Smooth muscle cell (in vitro differentiated cells): Measurements from ENCODE around the gene OLFM4. TPM values are rescaled to one million over a fixed set of nuclear protein-coding genes. Genes with fewer than 3 reads are reported as not detected.

Experiments used
- DNase-seq: peaks from one replicate; lab custom pipeline; 2025; ENCODE audit not compliant: unreplicated experiment; lab: John Stamatoyannopoulos, UW
- H2AFZ ChIP-seq: fragments of 200-600 bp; sonication (generic); 2 replicates; pipeline ENCODE4 v1.6.0; 2016; ENCODE audit warnings: antibody characterized with exemption, low read depth, mild to moderate bottlenecking
- H3F3A ChIP-seq: fragments of 200-600 bp; sonication (generic); 2 replicates; pipeline ENCODE4 v1.6.0; 2017; ENCODE audit warnings: antibody characterized with exemption, low read depth
- H3K27ac ChIP-seq: fragments of 200-600 bp; sonication (generic); 2 replicates; pipeline ENCODE4 v1.5.1; 2016; ENCODE audit warnings: low read depth, mild to moderate bottlenecking
- H3K27me3 ChIP-seq: fragments of 200-600 bp; sonication (generic); 2 replicates; pipeline ENCODE4 v1.6.1; 2016; ENCODE audit warnings: low read depth, mild to moderate bottlenecking
- H3K36me3 ChIP-seq: fragments of 200-600 bp; sonication (generic); 2 replicates; pipeline ENCODE4 v1.5.1; 2016; ENCODE audit warnings: low read depth
- H3K4me1 ChIP-seq: fragments of 200-600 bp; sonication (generic); 2 replicates; pipeline ENCODE4 v1.5.1; 2016; ENCODE audit warnings: low read depth
- H3K4me2 ChIP-seq: fragments of 200-600 bp; sonication (generic); 2 replicates; pipeline ENCODE4 v1.6.0; 2016; ENCODE audit warnings: mild to moderate bottlenecking
- H3K4me3 ChIP-seq: fragments of 200-600 bp; sonication (generic); 2 replicates; pipeline ENCODE4 v1.5.1; 2016; ENCODE audit warnings: mild to moderate bottlenecking
- H3K79me2 ChIP-seq: fragments of 200-600 bp; sonication (generic); 2 replicates; pipeline ENCODE4 v1.6.0; 2016; ENCODE audit warnings: low read depth, mild to moderate bottlenecking
- H3K9ac ChIP-seq: fragments of 200-600 bp; sonication (generic); 2 replicates; pipeline ENCODE4 v1.6.0; 2016; ENCODE audit warnings: low read depth
- H3K9me3 ChIP-seq: fragments of 200-600 bp; sonication (generic); replicated peaks from 2 replicates; pipeline ENCODE4 v1.5.1; 2016; ENCODE audit warnings: low read depth
- H4K20me1 ChIP-seq: fragments of 200-600 bp; sonication (generic); 2 replicates; pipeline ENCODE4 v1.6.0; 2016; ENCODE audit warnings: low read depth
- WGBS: methylation state at CpG from one replicate; pipeline ENCODE4 v1.1.7; 2016; ENCODE audit warnings: low lambda C conversion rate; 5-methylcytosine and 5-hydroxymethylcytosine counted together
- polyA plus RNA-seq: library from polyadenylated mRNA; unstranded; fragments of >200 nt; fragmentation: Nextera tagmentation; extraction: Ambion mirVana; gene quantifications from 2 replicates; pipeline ENCODE4 v1.2.1, GENCODE V29; 2016
- total RNA-seq: library from RNA; depleted of rRNA; stranded (reverse); fragments of >200 nt; gene quantifications from 2 replicates; pipeline ENCODE4 v1.2.3, GENCODE V29; 2014
- TF ChIP-seq, protein P1 (sequence below): fragments of 200-600 bp; sonication (generic); IDR thresholded peaks from 2 replicates; pipeline ENCODE4 v1.5.1; 2017; ENCODE audit warnings: borderline replicate concordance, mild to moderate bottlenecking, antibody characterized with exemption; ENCODE audit not compliant: insufficient read depth, poor library complexity, severe bottlenecking

OLFM4 gene, protein sequence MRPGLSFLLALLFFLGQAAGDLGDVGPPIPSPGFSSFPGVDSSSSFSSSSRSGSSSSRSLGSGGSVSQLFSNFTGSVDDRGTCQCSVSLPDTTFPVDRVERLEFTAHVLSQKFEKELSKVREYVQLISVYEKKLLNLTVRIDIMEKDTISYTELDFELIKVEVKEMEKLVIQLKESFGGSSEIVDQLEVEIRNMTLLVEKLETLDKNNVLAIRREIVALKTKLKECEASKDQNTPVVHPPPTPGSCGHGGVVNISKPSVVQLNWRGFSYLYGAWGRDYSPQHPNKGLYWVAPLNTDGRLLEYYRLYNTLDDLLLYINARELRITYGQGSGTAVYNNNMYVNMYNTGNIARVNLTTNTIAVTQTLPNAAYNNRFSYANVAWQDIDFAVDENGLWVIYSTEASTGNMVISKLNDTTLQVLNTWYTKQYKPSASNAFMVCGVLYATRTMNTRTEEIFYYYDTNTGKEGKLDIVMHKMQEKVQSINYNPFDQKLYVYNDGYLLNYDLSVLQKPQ
- total RNA-seq (not detected in 2 replicates), polyA plus RNA-seq (not detected in 2 replicates)

DNA sequence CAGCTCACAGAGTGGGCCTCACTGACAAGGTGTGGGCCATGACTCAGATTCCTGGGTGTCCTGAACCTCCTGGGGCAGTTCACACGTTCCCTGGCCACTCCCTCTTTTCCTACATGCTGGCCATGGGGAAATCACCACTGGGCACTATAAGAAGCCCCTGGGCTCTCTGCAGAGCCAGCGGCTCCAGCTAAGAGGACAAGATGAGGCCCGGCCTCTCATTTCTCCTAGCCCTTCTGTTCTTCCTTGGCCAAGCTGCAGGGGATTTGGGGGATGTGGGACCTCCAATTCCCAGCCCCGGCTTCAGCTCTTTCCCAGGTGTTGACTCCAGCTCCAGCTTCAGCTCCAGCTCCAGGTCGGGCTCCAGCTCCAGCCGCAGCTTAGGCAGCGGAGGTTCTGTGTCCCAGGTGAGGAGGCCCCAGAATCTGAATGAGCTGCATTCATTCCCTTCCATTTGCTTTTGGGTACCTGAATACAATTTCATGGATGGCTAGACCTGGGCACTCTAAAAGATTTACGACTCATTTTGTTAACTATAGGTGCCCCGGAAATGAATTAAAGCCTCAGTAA, at the start of gene OLFM4:
TSS of gene OLFM4 (plus strand) at position 177 of the 567 bp plus-strand sequence. CDS start at position 201, 24 bp downstream.
- H2AFZ ChIP-seq, result no peak within 1 kb of the TSS

DNA sequence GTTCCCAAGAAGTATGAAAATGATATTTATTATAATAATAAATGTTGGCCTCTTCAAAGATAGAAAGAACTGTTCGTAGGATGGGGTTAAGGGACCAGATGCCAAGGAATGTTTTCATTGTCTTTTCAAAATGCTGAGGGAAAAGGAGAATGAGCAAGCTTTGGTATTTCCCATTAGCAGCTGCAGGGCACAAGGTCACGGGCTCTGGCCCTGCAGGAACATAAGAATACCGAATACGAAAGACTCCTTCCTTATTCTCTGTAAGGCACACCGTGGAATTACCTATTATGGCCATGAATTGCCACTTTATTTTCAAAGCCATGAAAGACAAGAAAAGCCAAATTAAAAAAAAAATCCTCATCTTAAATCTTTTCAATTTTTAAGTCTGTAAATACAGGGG, 49.6 kb upstream of the OLFM4 start:
- Histone ChIP-seq H3K27me3 (no peaks in the 10 kb centered on the region), H3K27ac (no peak overlapping the region), H3F3A (no peaks in the 10 kb centered on the region), H3K4me2 (no peak overlapping the region), H4K20me1 (no peaks in the 10 kb centered on the region), H3K36me3 (no peaks in the 10 kb centered on the region), H3K9me3 (no peaks in the 10 kb centered on the region), H3K9ac (no peak overlapping the region), H2AFZ (no peak overlapping the region), H3K4me1 (no peaks in the 10 kb centered on the region), H3K4me3 (no peak overlapping the region), H3K79me2 (no peaks in the 10 kb centered on the region)
- TF ChIP-seq, protein P1, sequence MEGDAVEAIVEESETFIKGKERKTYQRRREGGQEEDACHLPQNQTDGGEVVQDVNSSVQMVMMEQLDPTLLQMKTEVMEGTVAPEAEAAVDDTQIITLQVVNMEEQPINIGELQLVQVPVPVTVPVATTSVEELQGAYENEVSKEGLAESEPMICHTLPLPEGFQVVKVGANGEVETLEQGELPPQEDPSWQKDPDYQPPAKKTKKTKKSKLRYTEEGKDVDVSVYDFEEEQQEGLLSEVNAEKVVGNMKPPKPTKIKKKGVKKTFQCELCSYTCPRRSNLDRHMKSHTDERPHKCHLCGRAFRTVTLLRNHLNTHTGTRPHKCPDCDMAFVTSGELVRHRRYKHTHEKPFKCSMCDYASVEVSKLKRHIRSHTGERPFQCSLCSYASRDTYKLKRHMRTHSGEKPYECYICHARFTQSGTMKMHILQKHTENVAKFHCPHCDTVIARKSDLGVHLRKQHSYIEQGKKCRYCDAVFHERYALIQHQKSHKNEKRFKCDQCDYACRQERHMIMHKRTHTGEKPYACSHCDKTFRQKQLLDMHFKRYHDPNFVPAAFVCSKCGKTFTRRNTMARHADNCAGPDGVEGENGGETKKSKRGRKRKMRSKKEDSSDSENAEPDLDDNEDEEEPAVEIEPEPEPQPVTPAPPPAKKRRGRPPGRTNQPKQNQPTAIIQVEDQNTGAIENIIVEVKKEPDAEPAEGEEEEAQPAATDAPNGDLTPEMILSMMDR, result no peak
- WGBS, result 61% methylated on average over 5 of the region's 5 CpGs
- DNase-seq, result no peak

More for the DNA sequence above, at the start of gene OLFM4:
- H3F3A ChIP-seq, result no peaks in the 10 kb centered on the region
- H3K4me2 ChIP-seq, result no peak within 1 kb of the TSS
- H3K4me1 ChIP-seq, result no peaks in the 10 kb centered on the region
- no peak within 1 kb of the TSS for H3K27ac ChIP-seq
- H4K20me1 ChIP-seq, result no peaks in the 10 kb centered on the region
- no peak for DNase-seq
- no peaks in the 10 kb centered on the region for H3K27me3 ChIP-seq
- no peak within 1 kb of the TSS for H3K4me3 ChIP-seq
- H3K79me2 ChIP-seq, result no peaks in the 10 kb centered on the region
- no peaks in the 10 kb centered on the region for H3K36me3 ChIP-seq
- no peak within 1 kb of the TSS for H3K9ac ChIP-seq
- WGBS, result 92% methylated on average over 9 of the region's 9 CpGs
- TF ChIP-seq, protein P1, result no peak
- H3K9me3 ChIP-seq, result no peaks in the 10 kb centered on the region

DNA sequence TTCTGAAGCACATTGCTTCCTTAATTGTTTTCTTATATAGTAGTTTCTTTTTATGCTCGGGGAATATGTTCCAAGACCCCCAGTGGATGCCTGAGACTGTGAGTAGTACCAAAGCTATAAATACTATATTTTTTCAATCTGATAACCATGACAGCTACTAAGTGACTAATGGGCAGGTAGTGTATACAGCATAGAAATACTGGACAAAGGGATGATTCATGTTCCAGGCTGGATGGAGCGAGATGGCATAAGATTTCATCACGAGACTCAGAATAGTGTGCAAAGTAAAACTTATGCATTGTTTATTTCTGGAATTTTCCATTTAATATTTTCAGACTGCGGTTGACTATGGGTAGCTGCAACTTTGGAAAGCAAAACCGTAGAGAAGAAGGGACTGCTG, 47.9 kb upstream of the OLFM4 start:
- Histone ChIP-seq H3K27ac (no peak overlapping the region), H3K9ac (no peak overlapping the region), H3K9me3 (no peaks in the 10 kb centered on the region), H3K4me3 (no peak overlapping the region), H3K36me3 (no peaks in the 10 kb centered on the region), H3F3A (no peaks in the 10 kb centered on the region), H4K20me1 (no peaks in the 10 kb centered on the region), H3K27me3 (no peaks in the 10 kb centered on the region), H2AFZ (no peak overlapping the region), H3K4me1 (no peaks in the 10 kb centered on the region), H3K4me2 (no peak overlapping the region), H3K79me2 (no peaks in the 10 kb centered on the region)
- TF ChIP-seq, protein P1, result no peak
- WGBS, result 80% methylated on average over 5 of the region's 5 CpGs
- no peak for DNase-seq
